BJ (cell line): ENCODE measurements around the gene B3GNT3. TPM values are rescaled to one million over a fixed set of nuclear protein-coding genes. Genes with fewer than 3 reads are reported as not detected.

Source experiments
- CTCF ChIA-PET: fragments of 350-600 bp; formaldehyde crosslinking; extraction: SDS; loops from one replicate; lab custom pipeline; 2021; ENCODE audit warnings: antibody characterized with exemption, inconsistent platforms; lab: Yijun Ruan, JAX
- POLR2A ChIA-PET: fragments of 300-600 bp; sonication (Branson Sonifier 250); formaldehyde crosslinking; extraction: SDS; loops from one replicate; lab custom pipeline; 2021; ENCODE audit warnings: antibody characterized with exemption; lab: Charles Lee
- DNase-seq: peaks from one replicate; pipeline ENCODE4 v3.0.0-alpha.2; 2011; ENCODE audit warnings: low read depth
- H3K27me3 ChIP-seq: 2 replicates; pipeline ENCODE4 v1.6.0; 2011; ENCODE audit warnings: low read length; ENCODE audit not compliant: control insufficient read depth, insufficient read depth
- H3K36me3 ChIP-seq: 2 replicates; pipeline ENCODE4 v1.5.1; 2011; ENCODE audit warnings: low read length; ENCODE audit not compliant: control insufficient read depth, insufficient read depth
- H3K4me3 ChIP-seq: 2 replicates; pipeline ENCODE4 v1.5.1; 2011; ENCODE audit warnings: low read depth, mild to moderate bottlenecking, control low read depth, low read length
- CTCF ChIP-seq: IDR thresholded peaks from 2 replicates; pipeline ENCODE4 v1.5.1; 2011; ENCODE audit warnings: low read depth, mild to moderate bottlenecking, control low read depth, inconsistent platforms, low read length, moderate library complexity; ENCODE audit not compliant: insufficient read depth
- polyA plus RNA-seq: library from polyadenylated mRNA; depleted of rRNA; stranded (reverse); fragments of >200 nt; gene quantifications from 2 replicates; pipeline ENCODE4 v1.2.3, GENCODE V29; 2011

The B3GNT3 gene
- polyA plus RNA-seq, 1 experiment = not detected

GRCh38 chr19:17848595-17849292 lies 53.8 kb downstream of the B3GNT3 start:
- DNase-seq = no peak
- H3K36me3 ChIP-seq = peaks cover 1% of the 10 kb centered on the region; the same call in 1 of the 2 replicates
- ChIA-PET POLR2A (interaction anchor here (0.7 kb wide), 1 partner anchor 11 kb away, joined by 4 read pairs; the partner anchor contains the start of gene RPL18A), CTCF (interaction anchor here (0.6 to 6.7 kb wide), 3 partner anchors 12 to 1290 kb away, joined by 3 to 30 read pairs (median 4); partner anchors contain the start of gene RPL18A)
- TF ChIP-seq CTCF = no peak
- no peak overlapping the region for H3K4me3 ChIP-seq
- no peaks in the 10 kb centered on the region for H3K27me3 ChIP-seq

GRCh38 chr19:17854061-17854460 lies 59.1 kb downstream of the B3GNT3 start:
- DNase-seq = no peak
- POLR2A ChIA-PET = no interaction called here
- CTCF ChIA-PET = interaction anchor here (0.6 to 4.8 kb wide), 9 partner anchors 12 to 413 kb away, joined by 3 to 28 read pairs (median 4); partner anchors contain the start of gene CCDC124
- no peak overlapping the region for H3K4me3 ChIP-seq
- TF ChIP-seq CTCF = no peak
- no peaks in the 10 kb centered on the region for H3K36me3 ChIP-seq
- no peaks in the 10 kb centered on the region for H3K27me3 ChIP-seq

GRCh38 chr19:17855280-17856152 lies 60.6 kb downstream of the B3GNT3 start:
- no peaks in the 10 kb centered on the region for H3K27me3 ChIP-seq
- H3K36me3 ChIP-seq = no peaks in the 10 kb centered on the region
- TF ChIP-seq CTCF = peak; percentile 97
- no peak for DNase-seq
- CTCF ChIA-PET = interaction anchor here (0.6 to 4.8 kb wide), 21 partner anchors 10 to 461 kb away, joined by 3 to 28 read pairs (median 3); partner anchors contain the start of genes B3GNT3, CCDC124, CCDC194 and MAP1S
- no peak overlapping the region for H3K4me3 ChIP-seq
- POLR2A ChIA-PET = no interaction called here

GRCh38 chr19:17859533-17860330 lies 64.8 kb downstream of the B3GNT3 start, which contains the start of gene RPL18A:
TSS of gene RPL18A (plus strand) at chr19:17859910. CDS start at chr19:17859957, 47 bp downstream.
- peak; percentile 99 for DNase-seq
- POLR2A ChIA-PET = interaction anchor here (0.6 to 1.1 kb wide), 6 partner anchors 10 to 1204 kb away, joined by 3 to 13 read pairs (median 4); partner anchors contain the start of gene CCDC124
- CTCF ChIA-PET = interaction anchor here (0.5 to 3.8 kb wide), 31 partner anchors 10 to 567 kb away, joined by 3 to 54 read pairs (median 3); partner anchors contain the start of genes CCDC124, JAK3 and SLC5A5
- no peaks in the 10 kb centered on the region for H3K27me3 ChIP-seq
- peaks cover 26% of the 10 kb centered on the region for H3K36me3 ChIP-seq
- peak; percentile 94 for TF ChIP-seq CTCF
- H3K4me3 ChIP-seq = peak within 1 kb of the TSS; percentile 98
